HG03460 (cell line): ENCODE measurements around the gene SRGAP3.

Source experiments
- ATAC-seq: cut with Tn5 transposase; IDR thresholded peaks from one replicate; pipeline ENCODE4 v1.9.1; 2021; ENCODE audit not compliant: unreplicated experiment

Gene SRGAP3

GRCh38 chr3:9066775-9067174, 182.7 kb downstream of the SRGAP3 start:
- no peak for ATAC-seq

GRCh38 chr3:9066141-9066540, 183.3 kb downstream of the SRGAP3 start:
- ATAC-seq: no peak

GRCh38 chr3:9064850-9065249, 184.6 kb downstream of the SRGAP3 start:
- ATAC-seq: no peak

GRCh38 chr3:9064251-9064650, 185.2 kb downstream of the SRGAP3 start:
- no peak for ATAC-seq

- ATAC-seq: no peak
These were observed 186.9 kb downstream of the SRGAP3 start for GRCh38 chr3:9062570-9062969.

- ATAC-seq: no peak
These were observed 187.8 kb downstream of the SRGAP3 start for GRCh38 chr3:9061634-9062033.

- no peak for ATAC-seq
These were observed 189.7 kb downstream of the SRGAP3 start for GRCh38 chr3:9059489-9060400.

GRCh38 chr3:9056581-9056980, 192.9 kb downstream of the SRGAP3 start:
- no peak for ATAC-seq

GRCh38 chr3:9047452-9048346, 201.7 kb downstream of the SRGAP3 start:
- ATAC-seq: no peak

GRCh38 chr3:9045371-9045770, 204.1 kb downstream of the SRGAP3 start:
- no peak for ATAC-seq

- no peak for ATAC-seq
These were observed 206.4 kb downstream of the SRGAP3 start for GRCh38 chr3:9043063-9043462.

- no peak for ATAC-seq
These were observed 207.8 kb downstream of the SRGAP3 start for GRCh38 chr3:9041626-9042025.

GRCh38 chr3:9040996-9041395, 208.4 kb downstream of the SRGAP3 start:
- ATAC-seq: no peak

GRCh38 chr3:9037144-9037711, 212.2 kb downstream of the SRGAP3 start:
- no peak for ATAC-seq

GRCh38 chr3:9036404-9037131, 212.9 kb downstream of the SRGAP3 start:
- no peak for ATAC-seq

GRCh38 chr3:9035961-9036360, 213.5 kb downstream of the SRGAP3 start:
- ATAC-seq: no peak

GRCh38 chr3:9035473-9035872, 214.0 kb downstream of the SRGAP3 start:
- no peak for ATAC-seq

GRCh38 chr3:9033867-9034266, 215.6 kb downstream of the SRGAP3 start:
- ATAC-seq: no peak

- ATAC-seq: no peak
These were observed 217.1 kb downstream of the SRGAP3 start for GRCh38 chr3:9032231-9032777.

- no peak for ATAC-seq
These were observed 219.4 kb downstream of the SRGAP3 start for GRCh38 chr3:9030034-9030433.

GRCh38 chr3:9028134-9028533, 221.3 kb downstream of the SRGAP3 start:
- no peak for ATAC-seq
